ENCODE measurements around the gene TRMT2B.

- no peak for TF ChIP-seq CTCF (IDR thresholded peaks at IDR 0.05)
- no peak for TF ChIP-seq POLR2A (IDR thresholded peaks at IDR 0.05)
- no peak for TF ChIP-seq EP300 (IDR thresholded peaks at IDR 0.05)
Observed at GRCh38 chrX:100962811-100963210, 89.1 kb downstream of the TRMT2B start.

Measured in ovary (tissue), 3 donors.